ENCODE data around the gene ADAMTSL1. TPM values are rescaled to one million over a fixed set of nuclear protein-coding genes. Genes with fewer than 3 reads are reported as not detected.

The ADAMTSL1 gene
- total and polyA plus RNA-seq, 2 experiments from 2014 or later: 2.3 to 5.0 TPM

DNA sequence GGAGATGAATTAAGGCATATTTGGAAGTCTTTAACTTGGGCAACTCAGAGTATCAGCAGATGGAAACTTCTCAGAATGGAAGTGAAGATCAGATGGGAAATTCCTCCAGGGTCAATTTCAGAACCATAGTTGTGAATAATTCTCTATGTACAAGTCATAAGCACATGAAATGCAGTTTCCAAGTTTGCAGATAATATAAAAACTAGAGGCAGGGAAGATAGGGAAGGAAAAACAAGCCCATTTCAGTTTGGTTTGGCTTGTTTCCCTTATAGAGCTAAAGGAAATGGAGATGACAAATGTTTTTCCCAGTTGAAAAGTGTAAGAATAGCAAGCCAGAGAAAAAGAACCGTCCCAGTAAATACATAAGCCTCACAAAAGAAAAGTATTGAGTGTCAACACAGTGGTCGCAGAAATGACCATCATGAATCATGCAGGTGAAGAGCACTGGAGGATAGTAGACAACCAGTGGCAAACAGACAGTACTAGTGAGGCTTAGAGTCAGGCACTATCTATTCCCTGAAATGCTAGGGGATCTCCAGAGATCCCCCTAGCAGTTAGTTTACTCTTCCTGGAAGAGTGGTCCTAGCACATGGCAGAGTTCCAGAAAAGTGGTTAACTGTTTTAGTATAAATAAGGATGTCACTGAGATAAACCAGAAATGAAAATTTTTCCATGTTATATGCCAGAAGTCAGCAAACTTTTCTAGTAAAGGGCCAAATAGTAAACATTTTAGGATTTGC, 313.1 kb downstream of the ADAMTSL1 start:
- no peaks in the 10 kb centered on the region for H3K27me3 ChIP-seq (ENCODE audit: insufficient read depth)
- Mint-ChIP-seq H3K4me1 (no peaks in the 10 kb centered on the region; the same call in 2 of the 3 replicates), H3K9me3 (no peaks in the 10 kb centered on the region), H3K27me3 (ENCODE audit: insufficient read depth, low read depth, poor library complexity) (peaks cover 3% of the 10 kb centered on the region), H3K36me3 (ENCODE audit: low read depth) (no peaks in the 10 kb centered on the region), H3K27ac (no peak overlapping the region), H3K4me3 (no peak overlapping the region)
- no peaks in the 10 kb centered on the region for H3K4me1 ChIP-seq (ENCODE audit: insufficient read depth)
- H3K9me2 ChIP-seq (ENCODE audit: insufficient read depth): no peaks in the 10 kb centered on the region
- ATAC-seq: no peak
- H3K4me3 ChIP-seq: no peak overlapping the region
- no peak overlapping the region for H3K27ac ChIP-seq (ENCODE audit: low read depth)
- no peaks in the 10 kb centered on the region for H3K79me2 ChIP-seq (replicated peaks; ENCODE audit: insufficient read depth)
- no peaks in the 10 kb centered on the region for H3K36me3 ChIP-seq (ENCODE audit: insufficient read depth)
- H4K20me1 ChIP-seq (replicated peaks; ENCODE audit: insufficient read depth): no peaks in the 10 kb centered on the region
- no peak for DNase-seq (ENCODE audit: low spot score)
- no peak overlapping the region for H3K4me2 ChIP-seq
- H2AFZ ChIP-seq: no peak overlapping the region
- no peaks in the 10 kb centered on the region for H3F3A ChIP-seq (replicated peaks; ENCODE audit: low read depth)
- TF ChIP-seq ZNF114 (CRISPR knock-in tag; IDR thresholded peaks at IDR 0.05): no peak
- no peak for TF ChIP-seq ZNF331 (CRISPR knock-in tag; IDR thresholded peaks at IDR 0.05; ENCODE audit: low read depth)
- no peak for TF ChIP-seq CTCF (conservative IDR thresholded peaks at IDR 0.05; ENCODE audit: low read depth in 2 of 2)
- TF ChIP-seq JUNB (IDR thresholded peaks at IDR 0.05; ENCODE audit: unreplicated experiment): no peak
- no peak for TF ChIP-seq EZH2phosphoT487 (IDR thresholded peaks at IDR 0.05; ENCODE audit: unreplicated experiment)
- TF ChIP-seq, protein P1, sequence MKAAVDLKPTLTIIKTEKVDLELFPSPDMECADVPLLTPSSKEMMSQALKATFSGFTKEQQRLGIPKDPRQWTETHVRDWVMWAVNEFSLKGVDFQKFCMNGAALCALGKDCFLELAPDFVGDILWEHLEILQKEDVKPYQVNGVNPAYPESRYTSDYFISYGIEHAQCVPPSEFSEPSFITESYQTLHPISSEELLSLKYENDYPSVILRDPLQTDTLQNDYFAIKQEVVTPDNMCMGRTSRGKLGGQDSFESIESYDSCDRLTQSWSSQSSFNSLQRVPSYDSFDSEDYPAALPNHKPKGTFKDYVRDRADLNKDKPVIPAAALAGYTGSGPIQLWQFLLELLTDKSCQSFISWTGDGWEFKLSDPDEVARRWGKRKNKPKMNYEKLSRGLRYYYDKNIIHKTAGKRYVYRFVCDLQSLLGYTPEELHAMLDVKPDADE (IDR thresholded peaks at IDR 0.05): no peak
- no peak for TF ChIP-seq STAT1 (IDR thresholded peaks at IDR 0.05; ENCODE audit: unreplicated experiment)
- TF ChIP-seq, protein P2, sequence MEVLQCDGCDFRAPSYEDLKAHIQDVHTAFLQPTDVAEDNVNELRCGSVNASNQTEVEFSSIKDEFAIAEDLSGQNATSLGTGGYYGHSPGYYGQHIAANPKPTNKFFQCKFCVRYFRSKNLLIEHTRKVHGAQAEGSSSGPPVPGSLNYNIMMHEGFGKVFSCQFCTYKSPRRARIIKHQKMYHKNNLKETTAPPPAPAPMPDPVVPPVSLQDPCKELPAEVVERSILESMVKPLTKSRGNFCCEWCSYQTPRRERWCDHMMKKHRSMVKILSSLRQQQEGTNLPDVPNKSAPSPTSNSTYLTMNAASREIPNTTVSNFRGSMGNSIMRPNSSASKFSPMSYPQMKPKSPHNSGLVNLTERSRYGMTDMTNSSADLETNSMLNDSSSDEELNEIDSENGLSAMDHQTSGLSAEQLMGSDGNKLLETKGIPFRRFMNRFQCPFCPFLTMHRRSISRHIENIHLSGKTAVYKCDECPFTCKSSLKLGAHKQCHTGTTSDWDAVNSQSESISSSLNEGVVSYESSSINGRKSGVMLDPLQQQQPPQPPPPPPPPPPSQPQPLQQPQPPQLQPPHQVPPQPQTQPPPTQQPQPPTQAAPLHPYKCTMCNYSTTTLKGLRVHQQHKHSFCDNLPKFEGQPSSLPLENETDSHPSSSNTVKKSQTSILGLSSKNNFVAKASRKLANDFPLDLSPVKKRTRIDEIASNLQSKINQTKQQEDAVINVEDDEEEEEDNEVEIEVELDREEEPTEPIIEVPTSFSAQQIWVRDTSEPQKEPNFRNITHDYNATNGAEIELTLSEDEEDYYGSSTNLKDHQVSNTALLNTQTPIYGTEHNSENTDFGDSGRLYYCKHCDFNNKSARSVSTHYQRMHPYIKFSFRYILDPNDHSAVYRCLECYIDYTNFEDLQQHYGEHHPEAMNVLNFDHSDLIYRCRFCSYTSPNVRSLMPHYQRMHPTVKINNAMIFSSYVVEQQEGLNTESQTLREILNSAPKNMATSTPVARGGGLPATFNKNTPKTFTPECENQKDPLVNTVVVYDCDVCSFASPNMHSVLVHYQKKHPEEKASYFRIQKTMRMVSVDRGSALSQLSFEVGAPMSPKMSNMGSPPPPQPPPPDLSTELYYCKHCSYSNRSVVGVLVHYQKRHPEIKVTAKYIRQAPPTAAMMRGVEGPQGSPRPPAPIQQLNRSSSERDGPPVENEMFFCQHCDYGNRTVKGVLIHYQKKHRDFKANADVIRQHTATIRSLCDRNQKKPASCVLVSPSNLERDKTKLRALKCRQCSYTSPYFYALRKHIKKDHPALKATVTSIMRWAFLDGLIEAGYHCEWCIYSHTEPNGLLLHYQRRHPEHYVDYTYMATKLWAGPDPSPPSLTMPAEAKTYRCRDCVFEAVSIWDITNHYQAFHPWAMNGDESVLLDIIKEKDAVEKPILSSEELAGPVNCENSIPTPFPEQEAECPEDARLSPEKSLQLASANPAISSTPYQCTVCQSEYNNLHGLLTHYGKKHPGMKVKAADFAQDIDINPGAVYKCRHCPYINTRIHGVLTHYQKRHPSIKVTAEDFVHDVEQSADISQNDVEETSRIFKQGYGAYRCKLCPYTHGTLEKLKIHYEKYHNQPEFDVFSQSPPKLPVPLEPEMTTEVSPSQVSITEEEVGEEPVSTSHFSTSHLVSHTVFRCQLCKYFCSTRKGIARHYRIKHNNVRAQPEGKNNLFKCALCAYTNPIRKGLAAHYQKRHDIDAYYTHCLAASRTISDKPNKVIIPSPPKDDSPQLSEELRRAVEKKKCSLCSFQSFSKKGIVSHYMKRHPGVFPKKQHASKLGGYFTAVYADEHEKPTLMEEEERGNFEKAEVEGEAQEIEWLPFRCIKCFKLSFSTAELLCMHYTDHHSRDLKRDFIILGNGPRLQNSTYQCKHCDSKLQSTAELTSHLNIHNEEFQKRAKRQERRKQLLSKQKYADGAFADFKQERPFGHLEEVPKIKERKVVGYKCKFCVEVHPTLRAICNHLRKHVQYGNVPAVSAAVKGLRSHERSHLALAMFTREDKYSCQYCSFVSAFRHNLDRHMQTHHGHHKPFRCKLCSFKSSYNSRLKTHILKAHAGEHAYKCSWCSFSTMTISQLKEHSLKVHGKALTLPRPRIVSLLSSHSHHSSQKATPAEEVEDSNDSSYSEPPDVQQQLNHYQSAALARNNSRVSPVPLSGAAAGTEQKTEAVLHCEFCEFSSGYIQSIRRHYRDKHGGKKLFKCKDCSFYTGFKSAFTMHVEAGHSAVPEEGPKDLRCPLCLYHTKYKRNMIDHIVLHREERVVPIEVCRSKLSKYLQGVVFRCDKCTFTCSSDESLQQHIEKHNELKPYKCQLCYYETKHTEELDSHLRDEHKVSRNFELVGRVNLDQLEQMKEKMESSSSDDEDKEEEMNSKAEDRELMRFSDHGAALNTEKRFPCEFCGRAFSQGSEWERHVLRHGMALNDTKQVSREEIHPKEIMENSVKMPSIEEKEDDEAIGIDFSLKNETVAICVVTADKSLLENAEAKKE (CRISPR knock-in tag; IDR thresholded peaks at IDR 0.05): no peak
- TF ChIP-seq EZH2 (IDR thresholded peaks at IDR 0.05; ENCODE audit: low read depth, unreplicated experiment): no peak
- TF ChIP-seq REST (IDR thresholded peaks at IDR 0.05; ENCODE audit: unreplicated experiment): no peak
- no peak for TF ChIP-seq NANOG (IDR thresholded peaks at IDR 0.05; ENCODE audit: borderline replicate concordance)
